Frontal cortex (tissue), 4 donors: ENCODE data around the gene AVPR1B. TPM values are rescaled to one million over a fixed set of nuclear protein-coding genes. Genes with fewer than 3 reads are reported as not detected.

ENCODE experiments used
- DNase-seq, 2 donors: peaks; one replicate each; pipeline ENCODE4 v3.0.0; 2012; ENCODE audit warnings: low spot score in 2 of 2
- FAIRE-seq: peaks from 2 replicates; lab custom pipeline; 2012; peaks lifted over from hg19 to GRCh38; lab: Jason Lieb, UNC
- total RNA-seq: library from RNA; depleted of rRNA; stranded (reverse); fragments of >200 nt; gene quantifications from one replicate; pipeline ENCODE4 v1.2.3, GENCODE V29; 2014
- donor health status: control.
- donor health status: control.
- donor health status: control.

Gene AVPR1B
- not detected for total RNA-seq

GRCh38 chr1:206117151-206117948, at the start of gene AVPR1B:
AVPR1B (minus strand) TSS chr1:206117388; CDS start chr1:206116890, 498 bp downstream.
- DNase-seq (peak in 1 of 2 donors; percentile 69), FAIRE-seq (no peak)

- DNase-seq (no peak), FAIRE-seq (no peak)
These were observed 28.6 kb upstream of the AVPR1B start for GRCh38 chr1:206145771-206146290.

GRCh38 chr1:206144605-206145004, 27.4 kb upstream of the AVPR1B start:
- no peak for FAIRE-seq

GRCh38 chr1:206143537-206144172, 26.5 kb upstream of the AVPR1B start:
- FAIRE-seq (no peak), DNase-seq (no peak)

More at GRCh38 chr1:206144605-206145004, 27.4 kb upstream of the AVPR1B start:
- no peak for DNase-seq

- FAIRE-seq (no peak), DNase-seq (no peak)
These were observed 25.6 kb upstream of the AVPR1B start for GRCh38 chr1:206142770-206143169.

- no peak for DNase-seq
- no peak for FAIRE-seq
These were observed 24.8 kb upstream of the AVPR1B start for GRCh38 chr1:206142011-206142410.

- DNase-seq (no peak), FAIRE-seq (no peak)
These were observed 19.1 kb upstream of the AVPR1B start for GRCh38 chr1:206136241-206136640.

GRCh38 chr1:206135248-206135647, 18.1 kb upstream of the AVPR1B start:
- FAIRE-seq (no peak), DNase-seq (no peak)

- DNase-seq (no peak), FAIRE-seq (no peak)
These were observed 16.7 kb upstream of the AVPR1B start for GRCh38 chr1:206133751-206134415.

- no peak for FAIRE-seq
- DNase-seq: no peak
These were observed 13.8 kb upstream of the AVPR1B start for GRCh38 chr1:206131037-206131436.

- FAIRE-seq (no peak), DNase-seq (no peak)
These were observed 11.0 kb upstream of the AVPR1B start for GRCh38 chr1:206128196-206128595.

- FAIRE-seq: no peak
- no peak for DNase-seq
These were observed 10.1 kb upstream of the AVPR1B start for GRCh38 chr1:206127336-206127735.

GRCh38 chr1:206125346-206125745, 8.2 kb upstream of the AVPR1B start:
- DNase-seq: no peak
- FAIRE-seq: no peak

- DNase-seq (no peak), FAIRE-seq (no peak)
These were observed 5.5 kb upstream of the AVPR1B start for GRCh38 chr1:206122686-206123085.

- FAIRE-seq (no peak), DNase-seq (no peak)
These were observed 4.1 kb upstream of the AVPR1B start for GRCh38 chr1:206121269-206121668.

GRCh38 chr1:206120406-206120805, 3.2 kb upstream of the AVPR1B start:
- DNase-seq (no peak), FAIRE-seq (no peak)

GRCh38 chr1:206116873-206117150, 376 bp downstream of the AVPR1B start:
- DNase-seq (peak in 1 of 2 donors; percentile 28), FAIRE-seq (no peak)

GRCh38 chr1:206116191-206116872, 856 bp downstream of the AVPR1B start:
- no peak for FAIRE-seq

GRCh38 chr1:206115791-206116190, 1.4 kb downstream of the AVPR1B start:
- DNase-seq: no peak
- no peak for FAIRE-seq

More at GRCh38 chr1:206116191-206116872, 856 bp downstream of the AVPR1B start:
- no peak for DNase-seq
